Right lobe of liver (tissue), 4 donors: ENCODE results near the gene GYS2.

ENCODE experiments used
- CTCF ChIP-seq, 4 donors: fragments of 200-600 bp in 3 of 4; fragments of 450-650 bp in 1 of 4; IDR thresholded peaks; one replicate each; pipeline versions ENCODE4 v1.5.1 to v1.8.0; 2016 to 2022; ENCODE audit warnings: antibody characterized with exemption in 4 of 4, mild to moderate bottlenecking in 2 of 4
- POLR2A ChIP-seq: fragments of 450-650 bp; IDR thresholded peaks from one replicate; pipeline ENCODE4 v1.6.1; 2017; ENCODE audit warnings: antibody characterized with exemption, mild to moderate bottlenecking
- donor health status: DM: no; HTN: no; CAD: no.
- donor health status: DM: no; HTN: no; CAD: no.
- donor health status: DM: no; HTN: yes; CAD: no.

DNA sequence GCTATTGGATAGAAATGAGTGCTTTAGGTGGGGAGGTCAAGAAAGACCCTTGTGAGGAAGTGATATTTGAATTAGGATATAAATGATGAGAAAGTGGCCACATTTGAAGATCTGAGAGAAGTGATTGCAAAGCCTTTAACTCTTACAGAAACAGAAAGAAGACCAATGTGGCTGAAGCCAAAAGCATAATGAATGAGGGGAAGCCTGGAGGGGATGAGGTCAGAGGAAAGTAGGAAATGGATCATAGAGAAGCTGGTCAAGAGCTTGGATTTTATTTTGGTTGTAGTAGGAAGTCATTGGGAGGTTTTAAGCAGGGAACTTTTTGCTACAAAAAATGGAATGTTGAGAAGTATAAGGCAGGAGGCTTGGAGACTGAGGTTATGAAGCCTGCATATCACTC is 3.5 kb upstream of the GYS2 start:
- TF ChIP-seq POLR2A (no peak), CTCF (IDR thresholded peaks at IDR 0.05) (no peak)
